Measurements from ENCODE around the gene SLAIN1. TPM values are rescaled to one million over a fixed set of nuclear protein-coding genes. Genes with fewer than 3 reads are reported as not detected.

SLAIN1 gene
- total and polyA plus RNA-seq, 2 of the 4 experiments (the other 2 are of a cell fraction) = 0.29 to 0.36 TPM

- Histone ChIP-seq H3K9me1 (ENCODE audit: insufficient read depth, low read length) (no peaks in the 10 kb centered on the region), H3K18ac (ENCODE audit: low read depth, low read length) (no peak overlapping the region), H3K9ac (ENCODE audit: low read depth, low read length) (no peak overlapping the region), H2BK15ac (ENCODE audit: low read depth, low read length) (no peak overlapping the region), H4K20me1 (ENCODE audit: insufficient read depth, low read length) (no peaks in the 10 kb centered on the region), H2AK9ac (replicated peaks; ENCODE audit: low read depth, low read length, poor library complexity) (no peak overlapping the region), H2BK20ac (ENCODE audit: low read depth, low read length) (no peak overlapping the region), H3K9me3 (ENCODE audit: control insufficient read depth, insufficient read depth, low read length) (no peaks in the 10 kb centered on the region), H4K8ac (ENCODE audit: low read depth in 2 of 2, low read length in 2 of 2) (no peak overlapping the region), H3K4me2 (ENCODE audit: low read depth, low read length) (no peak overlapping the region), H4K5ac (ENCODE audit: low read depth, low read length) (no peak overlapping the region), H2AK5ac (ENCODE audit: low read depth, low read length) (no peak overlapping the region), H3K4me3 (ENCODE audit: insufficient read depth, low read depth, low read length) (no peak overlapping the region), H2BK120ac (ENCODE audit: low read depth, low read length) (no peak overlapping the region), H3K79me1 (ENCODE audit: low read depth in 1 of 2, low read length in 2 of 2) (no peaks in the 10 kb centered on the region), H2AFZ (replicated peaks; ENCODE audit: low read length, poor library complexity) (no peak overlapping the region), H3K4ac (ENCODE audit: low read depth, low read length) (no peak overlapping the region), H3K4me1 (ENCODE audit: control insufficient read depth, insufficient read depth, low read length) (no peaks in the 10 kb centered on the region), H3K14ac (replicated peaks; ENCODE audit: low read depth, low read length) (no peak overlapping the region), H3K56ac (ENCODE audit: extremely low read depth, insufficient read depth, low read length) (no peak overlapping the region), H3K27me3 (ENCODE audit: control insufficient read depth, insufficient read depth, low read length) (no peaks in the 10 kb centered on the region), H3K23ac (ENCODE audit: low read depth, low read length) (no peak overlapping the region), H4K91ac (ENCODE audit: insufficient read depth, low read depth, low read length) (no peak overlapping the region), H3K36me3 (ENCODE audit: control insufficient read depth, insufficient read depth, low read length) (no peaks in the 10 kb centered on the region), H2BK5ac (ENCODE audit: low read depth, low read length, poor library complexity, severe bottlenecking) (no peak overlapping the region), H3K27ac (ENCODE audit: insufficient read depth, low read length) (no peak overlapping the region)
- in situ Hi-C loops (cut with MboI; ENCODE audit: low sequenced_read_pairs) (no loop called here), dilution Hi-C loops (cut with HindIII; ENCODE audit: low sequenced_read_pairs, unreplicated experiment) (no loop called here), intact Hi-C loops (cut with micrococcal nuclease) (no loop called here)
- no TSS peak for BruUV-seq (replicated peaks)
- ATAC-seq (ENCODE audit: low read depth) (no peak), DNase-seq (no peak)
- POLR2A ChIA-PET (ENCODE audit: unreplicated experiment) = no interaction called here
- TF ChIP-seq CHD1 (IDR thresholded peaks at IDR 0.05; ENCODE audit: low read depth, low read length) (no peak), MAZ (IDR thresholded peaks at IDR 0.05; ENCODE audit: borderline replicate concordance, low read depth, low read length) (no peak), CTCF (conservative IDR thresholded peaks at IDR 0.05; ENCODE audit: low read depth, low read length) (no peak), FOS (IDR thresholded peaks at IDR 0.05; ENCODE audit: low read depth, low read length) (no peak), MAFK (IDR thresholded peaks at IDR 0.05; ENCODE audit: low read depth, low read length) (no peak), RAD21 (IDR thresholded peaks at IDR 0.05; ENCODE audit: low read length) (no peak), USF2 (IDR thresholded peaks at IDR 0.05; ENCODE audit: low read depth, low read length) (no peak), CEBPB (IDR thresholded peaks at IDR 0.05; ENCODE audit: low read depth, low read length) (no peak)
- WGBS, 2 experiments (ENCODE audit: extremely low coverage in 2 of 2, insufficient read length in 1 of 2) = no CpG with 5 or more reads among the region's 2 CpGs
- CTCF ChIA-PET = no interaction called here
Measured at GRCh38 chr13:77716692-77717091, 19.2 kb downstream of the SLAIN1 start.
